Spinal cord (tissue), 10 donors: ENCODE data around the gene EPS8. TPM values are rescaled to one million over a fixed set of nuclear protein-coding genes. Genes with fewer than 3 reads are reported as not detected.
A peak's percentile ranks its signal among the peaks of the same experiment; 100 is the strongest.

ENCODE experiments used
- DNase-seq, 6 donors: peaks; one replicate each; pipeline versions ENCODE4 v3.0.0 to v3.0.0-alpha.2; 2013 to 2015; ENCODE audit warnings: low spot score in 6 of 6, low read depth in 4 of 6
- H3K27ac ChIP-seq: one replicate; pipeline ENCODE4 v1.5.1; 2013; ENCODE audit warnings: low read depth, low read length, control low read depth
- H3K27me3 ChIP-seq: one replicate; pipeline ENCODE4 v1.6.1; 2013; ENCODE audit warnings: low read length; ENCODE audit not compliant: control insufficient read depth, insufficient read depth
- H3K36me3 ChIP-seq: one replicate; pipeline ENCODE4 v1.6.1; 2013; ENCODE audit warnings: low read length; ENCODE audit not compliant: control insufficient read depth, insufficient read depth
- H3K4me1 ChIP-seq: one replicate; pipeline ENCODE4 v1.6.1; 2013; ENCODE audit warnings: low read length; ENCODE audit not compliant: control insufficient read depth, insufficient read depth
- H3K4me3 ChIP-seq: one replicate; pipeline ENCODE4 v1.5.1; 2013; ENCODE audit warnings: low read depth, low read length, control low read depth
- H3K9me3 ChIP-seq: one replicate; pipeline ENCODE4 v1.6.1; 2013; ENCODE audit warnings: low read length; ENCODE audit not compliant: control insufficient read depth, insufficient read depth
- WGBS: methylation state at CpG from one replicate; pipeline ENCODE4 v1.1.5; 2013; ENCODE audit warnings: missing lambda C conversion rate; ENCODE audit not compliant: insufficient coverage; 5-methylcytosine and 5-hydroxymethylcytosine counted together
- polyA plus RNA-seq, 2 donors: library from polyadenylated mRNA; unstranded; fragments of 120-200 nt; gene quantifications; one replicate each; pipeline ENCODE4 v1.2.1, GENCODE V29; 2013; ENCODE audit not compliant: insufficient read length in 2 of 2
- total RNA-seq, 2 donors: library from RNA; depleted of rRNA in 1 of 2; stranded (reverse); fragments of 120-200 nt in 1 of 2; fragments of >200 nt in 1 of 2; gene quantifications; one replicate each; pipeline versions ENCODE4 v1.2.3 to v1.2.4, GENCODE V29; 2013 to 2014
- donor health status: healthy.

The EPS8 gene
- total and polyA plus RNA-seq, 4 donors: 63.1 to 84.1 (median 73.7) TPM

DNA sequence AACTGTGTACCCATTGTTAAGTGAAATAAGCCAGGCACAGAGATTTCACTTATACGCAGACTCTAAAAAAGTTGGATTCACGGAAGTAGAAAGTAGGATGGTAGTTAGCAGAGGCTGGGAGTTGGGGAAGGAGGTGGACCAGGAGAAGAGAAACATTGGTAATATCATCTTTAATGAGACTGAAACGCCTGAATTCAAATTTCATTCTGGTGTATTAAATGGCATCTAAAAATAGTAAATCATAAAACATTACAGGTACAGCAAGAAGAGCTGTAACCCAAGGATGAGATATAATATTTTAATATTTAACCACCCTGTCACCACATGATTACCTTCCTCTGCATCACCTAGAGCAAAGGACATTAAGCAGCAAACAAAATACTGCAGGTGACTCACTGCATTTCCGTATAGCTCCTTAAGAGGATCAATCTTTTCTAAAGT lies 99.4 kb downstream of the EPS8 start:
- no peak overlapping the region for H3K27ac ChIP-seq
- H3K36me3 ChIP-seq: no peaks in the 10 kb centered on the region
- no peak overlapping the region for H3K4me3 ChIP-seq
- no peak for DNase-seq
- H3K4me1 ChIP-seq: peaks cover 8% of the 10 kb centered on the region
- 80% methylated on average over 1 of the region's 4 CpGs for WGBS
- H3K27me3 ChIP-seq: no peaks in the 10 kb centered on the region
- no peaks in the 10 kb centered on the region for H3K9me3 ChIP-seq

GRCh38 chr12:15688838-15689625 lies 100.2 kb downstream of the EPS8 start:
- 15% methylated on average over 5 of the region's 6 CpGs for WGBS
- Histone ChIP-seq H3K27me3 (no peaks in the 10 kb centered on the region), H3K4me1 (peaks cover 8% of the 10 kb centered on the region), H3K4me3 (peak overlapping the region; percentile 44), H3K9me3 (no peaks in the 10 kb centered on the region), H3K27ac (peak overlapping the region; percentile 83), H3K36me3 (no peaks in the 10 kb centered on the region)
- peak in 2 of 6 donors; percentile 25 to 30 for DNase-seq

DNA sequence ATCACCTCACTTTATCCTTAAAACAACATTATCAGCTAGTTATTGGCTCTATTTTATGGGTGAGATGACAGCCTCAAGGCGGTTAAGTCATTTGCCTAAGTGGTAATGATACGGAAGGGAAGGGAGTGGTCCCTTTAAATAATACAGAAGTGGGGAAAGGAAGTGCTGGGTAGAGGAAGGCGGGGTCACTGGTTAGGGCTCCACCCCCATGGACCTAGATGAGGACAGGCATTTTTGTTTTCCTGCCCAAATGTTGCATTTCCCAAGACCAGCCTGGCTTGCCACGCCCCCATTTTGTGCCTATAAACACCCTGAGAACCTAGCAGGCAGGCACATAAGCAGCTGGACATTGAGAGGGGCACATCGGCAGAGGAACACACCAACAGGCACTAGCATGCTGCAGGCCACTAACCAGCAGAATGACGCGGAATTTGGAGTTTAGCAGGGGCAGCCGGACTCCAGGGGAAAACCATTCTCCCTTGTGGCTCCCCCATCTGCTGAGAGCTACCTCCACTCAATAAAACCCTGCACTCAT lies 100.9 kb downstream of the EPS8 start:
- 60% methylated on average over 8 of the region's 8 CpGs for WGBS
- Histone ChIP-seq H3K36me3 (no peaks in the 10 kb centered on the region), H3K4me3 (peak overlapping the region; percentile 44), H3K4me1 (peaks cover 8% of the 10 kb centered on the region), H3K9me3 (no peaks in the 10 kb centered on the region), H3K27ac (peak overlapping the region; percentile 83), H3K27me3 (no peaks in the 10 kb centered on the region)
- peak in 2 of 6 donors; percentile 44 to 72 for DNase-seq

GRCh38 chr12:15687583-15687982 lies 101.6 kb downstream of the EPS8 start:
- DNase-seq: no peak
- H3K9me3 ChIP-seq: no peaks in the 10 kb centered on the region
- no peaks in the 10 kb centered on the region for H3K27me3 ChIP-seq
- H3K36me3 ChIP-seq: no peaks in the 10 kb centered on the region
- no peak overlapping the region for H3K27ac ChIP-seq
- H3K4me3 ChIP-seq: no peak overlapping the region
- peaks cover 8% of the 10 kb centered on the region for H3K4me1 ChIP-seq

GRCh38 chr12:15684896-15685658 lies 104.1 kb downstream of the EPS8 start:
- Histone ChIP-seq H3K4me3 (no peak overlapping the region), H3K9me3 (no peaks in the 10 kb centered on the region), H3K27me3 (no peaks in the 10 kb centered on the region), H3K4me1 (peaks cover 8% of the 10 kb centered on the region), H3K27ac (no peak overlapping the region), H3K36me3 (no peaks in the 10 kb centered on the region)
- no peak for DNase-seq
- WGBS: 57% methylated on average over 4 of the region's 6 CpGs

GRCh38 chr12:15682826-15683225 lies 106.4 kb downstream of the EPS8 start:
- Histone ChIP-seq H3K4me3 (no peak overlapping the region), H3K9me3 (no peaks in the 10 kb centered on the region), H3K4me1 (no peaks in the 10 kb centered on the region), H3K27ac (no peak overlapping the region), H3K36me3 (no peaks in the 10 kb centered on the region), H3K27me3 (no peaks in the 10 kb centered on the region)
- DNase-seq: no peak

DNA sequence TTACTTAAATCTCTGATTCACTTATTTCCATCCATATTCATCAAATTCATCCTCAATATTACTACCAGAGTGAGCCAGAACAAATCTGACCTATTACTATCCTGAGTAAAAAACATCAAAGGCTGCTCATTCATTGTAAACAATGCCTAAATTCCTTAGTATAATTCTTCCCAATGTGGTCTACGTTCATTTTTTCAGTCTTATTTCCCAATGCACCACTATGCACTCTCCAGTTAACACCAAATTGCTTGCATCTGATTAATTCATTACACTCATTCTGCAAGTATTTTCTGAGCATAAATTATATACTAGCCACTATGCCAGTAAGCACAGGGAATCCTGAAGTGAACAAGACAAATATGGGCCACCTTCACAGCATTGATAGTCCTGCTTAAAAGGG lies 110.0 kb downstream of the EPS8 start:
- peak in 1 of 6 donors; percentile 17 for DNase-seq
- H3K27me3 ChIP-seq: no peaks in the 10 kb centered on the region
- H3K36me3 ChIP-seq: no peaks in the 10 kb centered on the region
- H3K9me3 ChIP-seq: no peaks in the 10 kb centered on the region
- H3K27ac ChIP-seq: no peak overlapping the region
- no peak overlapping the region for H3K4me3 ChIP-seq
- no peaks in the 10 kb centered on the region for H3K4me1 ChIP-seq
- WGBS: 60% methylated on average over 1 of the region's 1 CpG

GRCh38 chr12:15677726-15678201 lies 111.4 kb downstream of the EPS8 start:
- DNase-seq: peak in 2 of 6 donors; percentile 8 to 82
- no peaks in the 10 kb centered on the region for H3K9me3 ChIP-seq
- no peak overlapping the region for H3K4me3 ChIP-seq
- H3K36me3 ChIP-seq: no peaks in the 10 kb centered on the region
- 0% methylated on average over 1 of the region's 3 CpGs for WGBS
- H3K27me3 ChIP-seq: no peaks in the 10 kb centered on the region
- no peaks in the 10 kb centered on the region for H3K4me1 ChIP-seq
- no peak overlapping the region for H3K27ac ChIP-seq

DNA sequence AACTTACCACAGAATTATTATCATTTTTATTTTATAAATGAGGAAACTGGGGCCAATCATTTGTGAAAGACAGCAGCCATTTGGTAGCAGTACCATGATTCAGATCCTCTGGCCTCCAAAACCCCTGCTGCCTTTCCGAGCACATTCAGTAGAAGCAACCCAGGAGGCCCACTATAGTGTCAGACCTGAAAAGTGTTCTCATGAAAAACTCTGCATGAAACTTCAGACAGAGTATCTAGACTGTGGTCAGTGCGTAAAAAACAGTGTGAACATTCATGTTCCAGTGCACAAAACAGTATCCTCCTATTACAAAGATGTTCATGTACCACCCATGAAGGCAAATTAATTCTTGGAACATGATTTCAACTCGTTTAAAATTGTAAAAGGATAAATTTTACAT lies 112.0 kb downstream of the EPS8 start:
- no peaks in the 10 kb centered on the region for H3K27me3 ChIP-seq
- WGBS: 52% methylated on average over 2 of the region's 3 CpGs
- DNase-seq: peak in 1 of 6 donors; percentile 68

More for the DNA sequence above, 112.0 kb downstream of the EPS8 start:
- no peak overlapping the region for H3K27ac ChIP-seq
- H3K36me3 ChIP-seq: no peaks in the 10 kb centered on the region
- H3K9me3 ChIP-seq: no peaks in the 10 kb centered on the region
- no peak overlapping the region for H3K4me3 ChIP-seq
- no peaks in the 10 kb centered on the region for H3K4me1 ChIP-seq
